ENCODE data around the gene LTBP4. TPM values are rescaled to one million over a fixed set of nuclear protein-coding genes. Genes with fewer than 3 reads are reported as not detected.
A peak's percentile ranks its signal among the peaks of the same experiment; 100 is the strongest.

Gene LTBP4
- total RNA-seq, 4 donors from 2014 or later, result 134 to 276 (median 196) TPM

DNA sequence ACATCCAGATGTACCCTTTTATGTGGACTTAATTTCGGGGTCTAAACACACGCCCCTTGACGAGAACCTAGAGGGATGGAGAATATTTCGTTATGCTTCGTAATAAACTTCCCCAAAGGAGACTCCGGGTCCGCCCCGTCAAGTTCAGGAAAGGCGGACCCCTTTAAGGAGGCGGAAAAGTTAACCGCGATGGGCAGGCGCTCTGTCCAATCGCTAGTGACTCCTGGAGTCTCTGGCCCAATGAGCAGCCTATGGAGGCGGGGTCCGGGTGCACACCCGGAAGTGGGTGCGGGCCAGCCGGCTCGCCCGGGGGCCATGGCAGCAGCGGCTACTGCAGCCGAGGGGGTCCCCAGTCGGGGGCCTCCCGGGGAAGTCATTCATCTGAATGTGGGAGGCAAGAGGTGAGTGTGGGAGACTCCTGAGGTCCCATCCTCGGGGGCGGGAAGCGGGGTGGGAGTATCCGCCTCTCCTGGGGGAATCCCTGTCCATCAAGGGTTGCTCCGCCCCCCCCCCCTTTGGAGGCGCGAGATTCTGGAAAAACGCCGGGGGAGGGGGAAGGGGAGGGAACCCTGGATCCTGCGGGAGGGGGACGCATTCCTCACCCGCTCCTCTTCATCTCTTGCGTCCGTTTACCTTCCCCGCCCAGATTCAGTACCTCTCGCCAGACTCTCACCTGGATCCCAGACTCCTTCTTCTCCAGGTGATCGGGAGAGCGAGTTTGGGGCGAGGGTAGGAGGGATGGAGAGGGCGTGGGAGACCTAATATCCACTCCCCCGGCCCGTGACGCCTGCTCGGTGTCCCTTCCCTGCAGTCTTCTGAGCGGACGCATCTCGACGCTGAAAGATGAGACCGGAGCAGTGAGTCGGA, 24.4 kb upstream of the LTBP4 start, which contains the start of gene SHKBP1:
SHKBP1 (plus strand) TSS at position 289 of the 867 bp plus-strand sequence; CDS start at position 316, 27 bp downstream.
- no peaks in the 10 kb centered on the region for H3K9me3 ChIP-seq
- intact Hi-C loops (cut with DNase I), result no loop called here
- peak within 1 kb of the TSS; percentile 58 to 67 (median 66) for H3K27ac ChIP-seq
- 1 to 3% methylated on average over 42 to 51 of the region's 55 CpGs for WGBS, 2 donors
- TF ChIP-seq, protein P1, sequence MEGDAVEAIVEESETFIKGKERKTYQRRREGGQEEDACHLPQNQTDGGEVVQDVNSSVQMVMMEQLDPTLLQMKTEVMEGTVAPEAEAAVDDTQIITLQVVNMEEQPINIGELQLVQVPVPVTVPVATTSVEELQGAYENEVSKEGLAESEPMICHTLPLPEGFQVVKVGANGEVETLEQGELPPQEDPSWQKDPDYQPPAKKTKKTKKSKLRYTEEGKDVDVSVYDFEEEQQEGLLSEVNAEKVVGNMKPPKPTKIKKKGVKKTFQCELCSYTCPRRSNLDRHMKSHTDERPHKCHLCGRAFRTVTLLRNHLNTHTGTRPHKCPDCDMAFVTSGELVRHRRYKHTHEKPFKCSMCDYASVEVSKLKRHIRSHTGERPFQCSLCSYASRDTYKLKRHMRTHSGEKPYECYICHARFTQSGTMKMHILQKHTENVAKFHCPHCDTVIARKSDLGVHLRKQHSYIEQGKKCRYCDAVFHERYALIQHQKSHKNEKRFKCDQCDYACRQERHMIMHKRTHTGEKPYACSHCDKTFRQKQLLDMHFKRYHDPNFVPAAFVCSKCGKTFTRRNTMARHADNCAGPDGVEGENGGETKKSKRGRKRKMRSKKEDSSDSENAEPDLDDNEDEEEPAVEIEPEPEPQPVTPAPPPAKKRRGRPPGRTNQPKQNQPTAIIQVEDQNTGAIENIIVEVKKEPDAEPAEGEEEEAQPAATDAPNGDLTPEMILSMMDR (IDR thresholded peaks at IDR 0.05), result no peak
- peak in 1 of 2 donors; percentile 63 for TF ChIP-seq POLR2A (IDR thresholded peaks at IDR 0.05)
- DNase-seq, result peak; percentile 94 to 96
- peaks cover 6 to 10% of the 10 kb centered on the region in 2 donors for H3K4me1 ChIP-seq
- peaks cover 5 to 16% of the 10 kb centered on the region in 2 donors for H3K36me3 ChIP-seq
- H3K4me3 ChIP-seq (replicated peaks in 1 of 3), result peak within 1 kb of the TSS; percentile 54 to 83 (median 75)
- no peaks in the 10 kb centered on the region for H3K27me3 ChIP-seq

DNA sequence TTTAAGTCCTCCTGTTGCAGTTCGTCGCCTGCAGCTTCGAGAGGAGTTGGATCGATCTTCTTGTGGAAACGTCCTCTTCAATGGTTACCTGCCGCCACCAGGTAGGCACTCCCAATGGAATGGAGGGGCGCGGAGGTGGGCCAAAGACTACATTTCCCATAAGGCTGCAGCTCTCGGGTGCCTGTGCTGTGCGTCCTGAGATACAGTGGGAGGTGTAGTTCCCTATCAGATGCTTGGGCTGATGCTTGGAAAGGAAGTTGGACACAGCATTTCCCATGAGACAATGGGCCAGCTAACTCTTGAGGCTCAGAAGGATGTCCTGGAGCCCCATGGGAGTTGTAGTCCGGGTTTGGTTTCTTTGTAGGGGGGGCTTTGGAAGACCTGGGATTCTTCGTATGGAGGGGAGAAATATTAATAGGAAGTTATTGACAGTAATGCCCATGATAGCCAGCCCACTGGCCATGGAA, 22.7 kb upstream of the LTBP4 start:
- WGBS, 2 donors, result 89 to 90% methylated on average over 12 of the region's 12 CpGs
- no peak for TF ChIP-seq POLR2A (IDR thresholded peaks at IDR 0.05)
- TF ChIP-seq, protein P1 (IDR thresholded peaks at IDR 0.05), result no peak
- intact Hi-C loops (cut with DNase I), result no loop called here

DNA sequence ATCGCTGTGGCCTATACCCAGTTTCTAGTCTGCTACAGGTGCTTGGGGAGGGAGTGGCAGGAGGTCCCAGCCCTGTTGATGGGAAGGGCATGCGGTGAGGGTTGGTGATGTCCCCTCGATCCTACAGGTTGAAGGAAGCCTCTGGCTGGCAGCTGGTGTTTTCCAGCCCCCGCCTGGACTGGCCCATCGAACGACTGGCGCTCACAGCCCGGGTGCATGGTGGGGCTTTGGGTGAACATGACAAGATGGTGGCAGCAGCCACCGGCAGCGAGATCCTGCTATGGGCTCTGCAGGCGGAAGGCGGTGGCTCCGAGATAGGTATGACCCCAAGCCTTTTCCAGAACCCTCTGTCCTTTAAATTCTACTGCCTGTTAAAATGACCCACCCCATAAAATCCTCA, 20.6 kb upstream of the LTBP4 start:
- TF ChIP-seq POLR2A (IDR thresholded peaks at IDR 0.05), result no peak
- TF ChIP-seq, protein P1 (IDR thresholded peaks at IDR 0.05), result no peak
- no peaks in the 10 kb centered on the region for H3K27me3 ChIP-seq
- no peak for DNase-seq
- no peak overlapping the region for H3K4me3 ChIP-seq (replicated peaks in 1 of 3)
- peaks cover 6 to 10% of the 10 kb centered on the region in 2 donors for H3K4me1 ChIP-seq
- 95 to 99% methylated on average over 12 to 13 of the region's 13 CpGs for WGBS, 2 donors
- no peaks in the 10 kb centered on the region for H3K9me3 ChIP-seq
- H3K27ac ChIP-seq, result no peak overlapping the region
- intact Hi-C loops (cut with DNase I), result no loop called here
- H3K36me3 ChIP-seq, result peaks cover 16 to 25% of the 10 kb centered on the region in 2 donors

More for the DNA sequence above, 22.7 kb upstream of the LTBP4 start:
- Histone ChIP-seq H3K4me3 (replicated peaks in 1 of 3) (no peak overlapping the region), H3K27ac (no peak overlapping the region), H3K4me1 (peaks cover 6 to 10% of the 10 kb centered on the region in 2 donors), H3K27me3 (no peaks in the 10 kb centered on the region), H3K9me3 (no peaks in the 10 kb centered on the region), H3K36me3 (peaks cover 8 to 23% of the 10 kb centered on the region in 2 donors)
- DNase-seq, result no peak

DNA sequence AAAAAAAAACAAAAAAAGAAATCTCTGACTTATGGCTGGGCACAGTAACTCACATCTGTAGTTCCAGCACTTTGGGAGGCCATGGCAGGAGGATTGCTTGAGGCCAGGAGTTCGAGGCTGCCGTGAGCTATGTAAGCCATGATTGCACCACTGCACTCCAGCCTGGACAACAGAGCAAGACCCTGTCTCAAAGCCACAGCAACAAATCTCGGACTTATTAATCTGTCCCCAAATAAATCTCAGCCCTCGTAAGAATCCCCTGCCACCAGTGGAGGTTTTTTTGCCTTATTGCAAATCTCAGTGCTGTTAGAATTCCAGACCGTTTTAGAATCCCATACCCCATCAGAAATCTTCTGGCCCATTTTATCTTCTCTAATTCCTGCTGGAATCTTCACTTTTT, 19.6 kb upstream of the LTBP4 start:
- no peak for TF ChIP-seq POLR2A (IDR thresholded peaks at IDR 0.05)
- TF ChIP-seq, protein P1 (IDR thresholded peaks at IDR 0.05), result no peak
- intact Hi-C loops (cut with DNase I), result no loop called here
- no peak overlapping the region for H3K4me3 ChIP-seq (replicated peaks in 1 of 3)
- no peaks in the 10 kb centered on the region for H3K9me3 ChIP-seq
- no peaks in the 10 kb centered on the region for H3K27me3 ChIP-seq
- no peak for DNase-seq
- WGBS, 2 donors, result 96 to 97% methylated on average over 5 of the region's 5 CpGs
- peaks cover 16 to 25% of the 10 kb centered on the region in 2 donors for H3K36me3 ChIP-seq
- no peak overlapping the region for H3K27ac ChIP-seq
- peaks cover 6 to 10% of the 10 kb centered on the region in 2 donors for H3K4me1 ChIP-seq

DNA sequence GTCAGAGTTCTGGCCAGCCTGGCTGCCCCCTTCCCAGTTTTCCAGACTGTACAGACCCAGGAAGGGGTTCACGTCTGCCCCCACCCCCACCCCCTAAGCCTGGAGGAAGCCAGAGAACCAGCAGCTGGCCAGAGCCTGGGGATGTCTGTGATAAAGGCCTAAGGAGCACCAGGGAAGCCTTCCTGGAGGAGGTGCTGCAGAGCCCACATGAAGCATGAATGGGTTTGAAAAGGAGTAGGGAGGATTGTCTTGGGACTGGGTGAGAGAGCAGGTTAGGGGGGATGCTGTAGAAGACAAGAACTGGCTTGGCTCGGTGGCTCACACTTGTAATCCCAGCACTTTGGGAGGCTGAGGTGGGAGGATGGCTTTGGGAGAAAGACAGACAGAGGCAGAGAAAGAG, 18.7 kb upstream of the LTBP4 start:
- TF ChIP-seq, protein P1 (IDR thresholded peaks at IDR 0.05), result no peak
- TF ChIP-seq POLR2A (IDR thresholded peaks at IDR 0.05), result no peak
- Histone ChIP-seq H3K4me1 (peaks cover 2 to 7% of the 10 kb centered on the region in 2 donors), H3K36me3 (peaks cover 16 to 25% of the 10 kb centered on the region in 2 donors), H3K27ac (no peak overlapping the region), H3K4me3 (replicated peaks in 1 of 3) (no peak overlapping the region), H3K9me3 (no peaks in the 10 kb centered on the region), H3K27me3 (no peaks in the 10 kb centered on the region)
- DNase-seq, result no peak
- intact Hi-C loops (cut with DNase I), result no loop called here
- WGBS, 2 donors, result 97% methylated on average over 2 of the region's 2 CpGs
